Suprapubic skin (tissue), 4 donors: ENCODE measurements around the gene PRCD. TPM values are rescaled to one million over a fixed set of nuclear protein-coding genes. Genes with fewer than 3 reads are reported as not detected.

Experiments used
- DNase-seq, 2 donors: peaks; one replicate each; pipeline ENCODE4 v3.0.0-alpha.2; 2019; ENCODE audit warnings: low spot score in 2 of 2
- H3K27ac ChIP-seq: fragments of 200-600 bp; sonication (generic); one replicate; pipeline ENCODE4 v1.5.1; 2019
- H3K27me3 ChIP-seq: fragments of 200-600 bp; sonication (generic); one replicate; pipeline ENCODE4 v1.5.1; 2019
- H3K36me3 ChIP-seq: fragments of 200-600 bp; sonication (generic); one replicate; pipeline ENCODE4 v1.5.1; 2019
- H3K4me1 ChIP-seq: fragments of 200-600 bp; sonication (generic); one replicate; pipeline ENCODE4 v1.5.1; 2019
- H3K4me3 ChIP-seq: fragments of 200-600 bp; sonication (generic); one replicate; pipeline ENCODE4 v1.5.1; 2019; ENCODE audit warnings: mild to moderate bottlenecking
- H3K9me3 ChIP-seq: fragments of 200-600 bp; sonication (generic); one replicate; pipeline ENCODE4 v1.5.1; 2019
- EP300 ChIP-seq: sonication (generic); formaldehyde crosslinking; IDR thresholded peaks from one replicate; pipeline ENCODE4 v1.6.1; 2017; ENCODE audit warnings: antibody characterized with exemption
- POLR2A ChIP-seq, 2 donors: fragments of 450-650 bp; IDR thresholded peaks; one replicate each; pipeline ENCODE4 v1.6.1; 2017; ENCODE audit warnings: antibody characterized with exemption in 2 of 2, mild to moderate bottlenecking in 2 of 2, moderate library complexity in 2 of 2
- POLR2AphosphoS5 ChIP-seq, 3 donors: sonication (generic); formaldehyde crosslinking; IDR thresholded peaks; one replicate each; pipeline ENCODE4 v1.6.1; 2017; ENCODE audit warnings: antibody characterized with exemption in 3 of 3
- WGBS: methylation state at CpG from one replicate; pipeline ENCODE4 v1.1.5; 2018; 5-methylcytosine and 5-hydroxymethylcytosine counted together
- total RNA-seq, 4 donors: library from RNA; depleted of rRNA; stranded (reverse); fragments of >200 nt; gene quantifications; one replicate each; pipeline ENCODE4 v1.1.0, GENCODE V29; 2016
- TF ChIP-seq, protein P1 (sequence below), 2 donors: fragments of 200-600 bp in 1 of 2; fragments of 450-650 bp in 1 of 2; sonication (generic) in 1 of 2; IDR thresholded peaks; one replicate each; pipeline ENCODE4 v1.5.1; 2016 to 2019; ENCODE audit warnings: antibody characterized with exemption in 2 of 2, mild to moderate bottlenecking in 1 of 2, moderate library complexity in 1 of 2

The PRCD gene
- total RNA-seq, 4 donors from 2014 or later, result 1.3 to 2.8 (median 2.2) TPM; not detected in 1

DNA sequence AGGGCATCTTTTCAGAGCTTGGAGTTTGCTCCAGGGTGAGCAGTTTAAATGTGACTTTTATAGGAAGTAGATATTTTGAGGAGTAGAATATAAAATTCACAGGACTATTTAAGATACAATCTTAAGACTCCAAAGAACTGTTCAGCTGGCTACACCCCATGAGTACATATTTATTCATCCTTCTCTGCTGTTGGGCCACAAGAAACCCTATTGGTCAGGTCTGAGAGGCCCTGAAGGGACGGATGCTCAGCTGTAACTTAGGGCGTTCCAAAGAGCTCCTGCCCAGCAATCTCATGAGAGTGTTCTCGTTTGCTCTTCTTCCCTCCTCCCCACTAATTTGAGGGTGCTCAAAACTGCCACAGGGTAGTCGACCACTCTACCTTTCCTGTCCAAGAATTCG lies 38.5 kb downstream of the PRCD start:
- Histone ChIP-seq H3K4me1 (peaks cover 17% of the 10 kb centered on the region), H3K36me3 (peaks cover 6% of the 10 kb centered on the region), H3K27me3 (no peaks in the 10 kb centered on the region), H3K4me3 (no peak overlapping the region), H3K27ac (no peak overlapping the region), H3K9me3 (no peaks in the 10 kb centered on the region)
- TF ChIP-seq, protein P1, sequence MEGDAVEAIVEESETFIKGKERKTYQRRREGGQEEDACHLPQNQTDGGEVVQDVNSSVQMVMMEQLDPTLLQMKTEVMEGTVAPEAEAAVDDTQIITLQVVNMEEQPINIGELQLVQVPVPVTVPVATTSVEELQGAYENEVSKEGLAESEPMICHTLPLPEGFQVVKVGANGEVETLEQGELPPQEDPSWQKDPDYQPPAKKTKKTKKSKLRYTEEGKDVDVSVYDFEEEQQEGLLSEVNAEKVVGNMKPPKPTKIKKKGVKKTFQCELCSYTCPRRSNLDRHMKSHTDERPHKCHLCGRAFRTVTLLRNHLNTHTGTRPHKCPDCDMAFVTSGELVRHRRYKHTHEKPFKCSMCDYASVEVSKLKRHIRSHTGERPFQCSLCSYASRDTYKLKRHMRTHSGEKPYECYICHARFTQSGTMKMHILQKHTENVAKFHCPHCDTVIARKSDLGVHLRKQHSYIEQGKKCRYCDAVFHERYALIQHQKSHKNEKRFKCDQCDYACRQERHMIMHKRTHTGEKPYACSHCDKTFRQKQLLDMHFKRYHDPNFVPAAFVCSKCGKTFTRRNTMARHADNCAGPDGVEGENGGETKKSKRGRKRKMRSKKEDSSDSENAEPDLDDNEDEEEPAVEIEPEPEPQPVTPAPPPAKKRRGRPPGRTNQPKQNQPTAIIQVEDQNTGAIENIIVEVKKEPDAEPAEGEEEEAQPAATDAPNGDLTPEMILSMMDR (IDR thresholded peaks at IDR 0.05), result no peak
- TF ChIP-seq POLR2AphosphoS5 (IDR thresholded peaks at IDR 0.05) (no peak), EP300 (no peak), POLR2A (IDR thresholded peaks at IDR 0.05) (no peak)
- DNase-seq, result no peak
- 51% methylated on average over 5 of the region's 5 CpGs for WGBS

DNA sequence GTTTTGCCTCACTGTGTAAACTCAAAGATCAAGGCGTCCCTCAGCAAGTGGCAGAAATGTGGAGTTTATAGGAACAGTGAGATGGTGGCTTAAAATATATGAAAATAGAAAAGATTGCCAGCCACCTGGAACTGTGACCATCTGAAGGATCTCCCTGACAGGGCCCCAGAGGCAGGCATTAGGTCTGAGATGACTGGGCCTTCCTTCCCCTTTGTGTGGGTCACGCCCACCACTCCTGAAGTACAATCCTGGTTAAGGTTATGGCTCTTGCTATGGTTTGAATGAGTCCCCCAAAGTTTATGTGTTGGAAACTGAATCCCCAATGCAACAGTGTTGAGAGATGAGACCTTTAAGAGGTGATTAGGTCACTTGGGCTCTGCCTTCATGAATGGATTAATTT lies 39.4 kb downstream of the PRCD start:
- Histone ChIP-seq H3K36me3 (peaks cover under 1% of the 10 kb centered on the region), H3K4me3 (no peak overlapping the region), H3K4me1 (peaks cover 19% of the 10 kb centered on the region), H3K27me3 (no peaks in the 10 kb centered on the region), H3K27ac (no peak overlapping the region), H3K9me3 (no peaks in the 10 kb centered on the region)
- TF ChIP-seq POLR2AphosphoS5 (IDR thresholded peaks at IDR 0.05) (no peak), EP300 (no peak), POLR2A (IDR thresholded peaks at IDR 0.05) (no peak)
- TF ChIP-seq, protein P1 (IDR thresholded peaks at IDR 0.05), result no peak
- no peak for DNase-seq
- WGBS, result 84% methylated on average over 2 of the region's 2 CpGs

DNA sequence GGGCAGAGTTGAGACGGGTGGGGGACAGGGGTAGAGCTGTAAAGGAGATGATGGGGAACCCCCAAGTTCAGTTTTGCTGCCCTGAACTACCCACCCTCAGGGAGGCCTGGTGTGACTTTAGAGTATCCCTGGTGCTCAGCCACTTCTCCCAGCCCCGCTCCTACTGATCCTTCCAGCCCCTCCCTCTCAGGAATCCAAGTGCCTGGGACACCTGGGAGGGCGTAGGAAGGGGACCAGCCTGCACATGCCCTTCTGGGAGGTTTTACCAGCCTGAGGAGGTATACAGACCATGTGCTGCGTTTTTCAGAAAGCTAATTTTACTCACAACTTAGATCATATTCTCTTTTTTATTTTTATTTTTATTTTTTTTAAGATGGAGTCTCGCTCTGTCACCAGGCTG lies 41.7 kb downstream of the PRCD start:
- DNase-seq, result no peak
- H3K4me1 ChIP-seq, result peaks cover 40% of the 10 kb centered on the region
- 64% methylated on average over 5 of the region's 5 CpGs for WGBS
- no peaks in the 10 kb centered on the region for H3K36me3 ChIP-seq
- peak overlapping the region; percentile 64 for H3K27ac ChIP-seq
- no peak overlapping the region for H3K4me3 ChIP-seq
- H3K27me3 ChIP-seq, result no peaks in the 10 kb centered on the region
- H3K9me3 ChIP-seq, result no peaks in the 10 kb centered on the region
- TF ChIP-seq EP300, result no peak
- TF ChIP-seq, protein P1 (IDR thresholded peaks at IDR 0.05), result no peak
- no peak for TF ChIP-seq POLR2A (IDR thresholded peaks at IDR 0.05)
- no peak for TF ChIP-seq POLR2AphosphoS5 (IDR thresholded peaks at IDR 0.05)

DNA sequence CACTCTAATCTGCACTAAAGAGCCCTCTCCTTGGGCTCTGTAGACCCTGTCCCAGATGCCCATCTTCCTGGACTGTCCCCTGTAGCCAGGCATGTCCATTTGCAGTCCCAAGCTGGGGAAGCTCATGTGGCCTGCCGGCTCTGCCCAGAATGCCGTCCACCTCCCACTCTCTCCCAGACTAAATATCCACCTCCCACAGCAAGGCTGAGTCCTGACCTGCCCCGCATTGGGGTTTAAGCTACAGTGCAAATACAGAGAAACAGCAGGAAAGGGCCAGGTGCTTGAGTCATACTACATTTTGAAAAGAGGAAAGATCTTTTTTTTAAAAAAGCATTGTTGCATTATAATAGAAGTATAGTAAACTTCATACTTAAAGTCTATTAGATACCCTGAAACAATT lies 42.8 kb downstream of the PRCD start:
- Histone ChIP-seq H3K4me1 (peaks cover 49% of the 10 kb centered on the region), H3K27ac (peak overlapping the region; percentile 64), H3K36me3 (no peaks in the 10 kb centered on the region), H3K4me3 (no peak overlapping the region), H3K9me3 (no peaks in the 10 kb centered on the region), H3K27me3 (no peaks in the 10 kb centered on the region)
- peak in 1 of 2 donors; percentile 45 for DNase-seq
- 25% methylated on average over 3 of the region's 3 CpGs for WGBS
- TF ChIP-seq POLR2AphosphoS5 (IDR thresholded peaks at IDR 0.05), result no peak
- TF ChIP-seq EP300, result no peak

DNA sequence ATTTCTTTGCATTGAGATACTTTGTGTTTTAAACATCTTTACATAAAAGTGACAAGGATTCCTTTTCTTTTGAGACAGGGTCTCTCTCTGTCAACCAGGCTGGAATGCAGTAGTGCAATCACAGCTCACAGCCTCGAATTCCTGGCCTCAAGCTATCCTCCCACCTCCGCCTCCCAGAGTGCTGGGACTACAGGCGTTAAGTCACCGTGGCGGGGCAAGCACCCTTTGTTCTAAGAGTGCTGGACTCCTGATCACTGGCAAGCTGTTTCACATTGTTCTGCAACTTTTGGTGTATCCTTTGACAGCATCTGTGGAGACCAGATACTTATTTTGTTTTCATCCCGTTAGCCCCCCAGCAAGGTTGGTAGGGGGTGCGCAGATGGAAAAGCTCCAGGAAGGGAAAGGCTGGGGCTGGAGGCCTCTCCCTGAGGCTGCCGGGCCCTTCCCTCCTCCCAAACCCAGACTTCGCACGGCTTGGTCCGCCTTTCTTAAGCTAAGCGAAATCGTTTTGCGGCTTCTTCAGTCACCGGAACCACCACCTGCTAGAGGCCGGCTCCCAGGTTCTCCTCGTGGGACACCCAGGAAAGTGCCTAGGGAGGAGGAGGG lies 44.7 kb downstream of the PRCD start:
- H3K36me3 ChIP-seq, result no peaks in the 10 kb centered on the region
- no peak for DNase-seq
- H3K27ac ChIP-seq, result peak overlapping the region; percentile 96
- TF ChIP-seq EP300 (no peak), POLR2AphosphoS5 (IDR thresholded peaks at IDR 0.05) (no peak), POLR2A (IDR thresholded peaks at IDR 0.05) (no peak)
- TF ChIP-seq, protein P1 (IDR thresholded peaks at IDR 0.05), result no peak
- H3K4me3 ChIP-seq, result peak overlapping the region; percentile 90
- no peaks in the 10 kb centered on the region for H3K9me3 ChIP-seq
- H3K4me1 ChIP-seq, result peaks cover 49% of the 10 kb centered on the region
- 29% methylated on average over 9 of the region's 17 CpGs for WGBS
- H3K27me3 ChIP-seq, result no peaks in the 10 kb centered on the region
